Measurements from ENCODE around the gene RND3. TPM values are rescaled to one million over a fixed set of nuclear protein-coding genes. Genes with fewer than 3 reads are reported as not detected.

RND3 gene
- total and polyA plus RNA-seq, 2 donors (not counting 1 experiment from before 2014, with no cell fraction given) = not detected

DNA sequence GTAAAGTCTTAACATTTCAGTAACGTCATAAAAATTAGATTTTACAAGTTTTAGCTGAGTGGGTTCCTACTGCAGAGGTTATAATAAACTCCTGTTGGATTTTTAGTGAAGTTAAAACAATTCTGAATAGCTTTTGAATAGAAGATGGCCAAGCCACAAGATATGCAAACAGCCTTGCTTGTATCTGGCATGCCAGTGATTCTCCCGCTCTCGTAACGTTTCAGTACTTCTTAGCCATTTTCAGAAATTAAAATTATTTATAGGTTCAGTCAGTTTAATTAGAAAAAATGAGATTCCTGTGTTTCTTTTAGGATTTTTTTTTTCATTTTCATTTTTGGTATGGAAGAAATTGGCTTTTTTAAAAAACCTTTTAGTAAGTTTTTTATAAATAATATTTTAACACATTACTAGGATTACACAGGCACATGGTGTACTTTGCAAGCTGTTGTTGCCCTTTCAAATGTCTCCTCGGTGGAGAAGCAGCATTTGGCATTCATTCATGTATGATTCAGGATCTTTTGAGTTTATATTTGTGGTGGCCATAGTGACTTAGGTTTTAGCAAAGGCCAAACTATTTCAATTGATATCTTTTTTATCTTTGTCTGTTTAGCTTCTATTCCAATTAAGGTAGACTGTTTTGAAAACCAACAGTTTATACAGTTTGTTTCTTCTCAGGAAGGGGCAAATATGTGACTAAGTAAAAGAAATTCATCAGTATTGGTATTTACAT is 30.6 kb upstream of the RND3 start:
- POLR2A ChIA-PET = no interaction called here

GRCh38 chr2:150513647-150514046 is 26.2 kb upstream of the RND3 start:
- no peak for TF ChIP-seq EZH2 (IDR thresholded peaks at IDR 0.05; ENCODE audit: borderline replicate concordance, insufficient read depth, low read depth, low read length, poor library complexity, severe bottlenecking)
- TF ChIP-seq, protein P1, sequence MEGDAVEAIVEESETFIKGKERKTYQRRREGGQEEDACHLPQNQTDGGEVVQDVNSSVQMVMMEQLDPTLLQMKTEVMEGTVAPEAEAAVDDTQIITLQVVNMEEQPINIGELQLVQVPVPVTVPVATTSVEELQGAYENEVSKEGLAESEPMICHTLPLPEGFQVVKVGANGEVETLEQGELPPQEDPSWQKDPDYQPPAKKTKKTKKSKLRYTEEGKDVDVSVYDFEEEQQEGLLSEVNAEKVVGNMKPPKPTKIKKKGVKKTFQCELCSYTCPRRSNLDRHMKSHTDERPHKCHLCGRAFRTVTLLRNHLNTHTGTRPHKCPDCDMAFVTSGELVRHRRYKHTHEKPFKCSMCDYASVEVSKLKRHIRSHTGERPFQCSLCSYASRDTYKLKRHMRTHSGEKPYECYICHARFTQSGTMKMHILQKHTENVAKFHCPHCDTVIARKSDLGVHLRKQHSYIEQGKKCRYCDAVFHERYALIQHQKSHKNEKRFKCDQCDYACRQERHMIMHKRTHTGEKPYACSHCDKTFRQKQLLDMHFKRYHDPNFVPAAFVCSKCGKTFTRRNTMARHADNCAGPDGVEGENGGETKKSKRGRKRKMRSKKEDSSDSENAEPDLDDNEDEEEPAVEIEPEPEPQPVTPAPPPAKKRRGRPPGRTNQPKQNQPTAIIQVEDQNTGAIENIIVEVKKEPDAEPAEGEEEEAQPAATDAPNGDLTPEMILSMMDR (IDR thresholded peaks at IDR 0.05) = no peak
- H3K27me3 ChIP-seq (replicated peaks in 1 of 4; ENCODE audit: control extremely low read depth in 1 of 4, control insufficient read depth in 3 of 4, insufficient read depth in 4 of 4, low read length in 3 of 4) = no peaks in the 10 kb centered on the region
- H3K27ac ChIP-seq (ENCODE audit: low read length in 2 of 2) = no peak overlapping the region
- H2AFZ ChIP-seq (ENCODE audit: insufficient read depth, low read depth, low read length, poor library complexity, severe bottlenecking) = no peak overlapping the region
- H3K4me2 ChIP-seq (replicated peaks; ENCODE audit: low read depth, low read length, poor library complexity, severe bottlenecking) = no peak overlapping the region
- intact Hi-C loops (cut with micrococcal nuclease) = no loop called here
- H3K79me2 ChIP-seq (ENCODE audit: control insufficient read depth, insufficient read depth, low read length) = no peaks in the 10 kb centered on the region
- Mint-ChIP-seq H3K27me3 (no peaks in the 10 kb centered on the region), H3K4me3 (no peak overlapping the region), H3K4me1 (no peaks in the 10 kb centered on the region), H3K27ac (no peak overlapping the region), H3K9me3 (ENCODE audit: insufficient read depth) (no peaks in the 10 kb centered on the region)
- H3K36me3 ChIP-seq (replicated peaks in 1 of 2; ENCODE audit: control extremely low read depth in 1 of 2, control insufficient read depth in 1 of 2, extremely low read depth in 1 of 2, insufficient read depth in 2 of 2, low read length in 1 of 2) = no peaks in the 10 kb centered on the region
- ChIA-PET CTCF (no interaction called here), POLR2A (no interaction called here)
- H3K4me1 ChIP-seq (ENCODE audit: control insufficient read depth in 2 of 2, insufficient read depth in 2 of 2, low read length in 2 of 2) = no peaks in the 10 kb centered on the region
- DNase-seq (no peak), ATAC-seq (ENCODE audit: low read depth) (no peak)
- no peak overlapping the region for H3K4me3 ChIP-seq (ENCODE audit: control extremely low read depth in 1 of 5, extremely low read depth in 1 of 5, insufficient read depth in 1 of 5, low read depth in 2 of 5, low read length in 4 of 5)
- no peak overlapping the region for H3K9ac ChIP-seq (ENCODE audit: low read length)
- H4K20me1 ChIP-seq (ENCODE audit: control insufficient read depth, insufficient read depth, low read length, poor library complexity, severe bottlenecking) = no peaks in the 10 kb centered on the region
- H3K9me3 ChIP-seq (ENCODE audit: control extremely low read depth in 1 of 3, control insufficient read depth in 2 of 3, insufficient read depth in 1 of 3, low read length in 2 of 3) = no peaks in the 10 kb centered on the region

More for the DNA sequence above, 30.6 kb upstream of the RND3 start:
- Histone ChIP-seq H2AFZ (ENCODE audit: insufficient read depth, low read depth, low read length, poor library complexity, severe bottlenecking) (no peak overlapping the region), H3K27ac (ENCODE audit: low read length in 2 of 2) (no peak overlapping the region), H3K9ac (ENCODE audit: low read length) (no peak overlapping the region), H3K27me3 (replicated peaks in 1 of 4; ENCODE audit: control extremely low read depth in 1 of 4, control insufficient read depth in 3 of 4, insufficient read depth in 4 of 4, low read length in 3 of 4) (no peaks in the 10 kb centered on the region), H3K4me3 (ENCODE audit: control extremely low read depth in 1 of 5, extremely low read depth in 1 of 5, insufficient read depth in 1 of 5, low read depth in 2 of 5, low read length in 4 of 5) (no peak overlapping the region), H3K9me3 (ENCODE audit: control extremely low read depth in 1 of 3, control insufficient read depth in 2 of 3, insufficient read depth in 1 of 3, low read length in 2 of 3) (peaks cover 0 to 3% (median 0%) of the 10 kb centered on the region in 3 donors), H3K4me2 (replicated peaks; ENCODE audit: low read depth, low read length, poor library complexity, severe bottlenecking) (no peak overlapping the region), H3K79me2 (ENCODE audit: control insufficient read depth, insufficient read depth, low read length) (no peaks in the 10 kb centered on the region), H3K36me3 (replicated peaks in 1 of 2; ENCODE audit: control extremely low read depth in 1 of 2, control insufficient read depth in 1 of 2, extremely low read depth in 1 of 2, insufficient read depth in 2 of 2, low read length in 1 of 2) (no peaks in the 10 kb centered on the region), H4K20me1 (ENCODE audit: control insufficient read depth, insufficient read depth, low read length, poor library complexity, severe bottlenecking) (no peaks in the 10 kb centered on the region), H3K4me1 (ENCODE audit: control insufficient read depth in 2 of 2, insufficient read depth in 2 of 2, low read length in 2 of 2) (no peaks in the 10 kb centered on the region)
- TF ChIP-seq EZH2 (IDR thresholded peaks at IDR 0.05; ENCODE audit: borderline replicate concordance, insufficient read depth, low read depth, low read length, poor library complexity, severe bottlenecking) = no peak
- TF ChIP-seq, protein P1 (IDR thresholded peaks at IDR 0.05) = no peak
- no CpG with 5 or more reads among the region's 5 CpGs for WGBS (ENCODE audit: insufficient coverage)
- H3K27me3 Mint-ChIP-seq = no peaks in the 10 kb centered on the region
- no peaks in the 10 kb centered on the region for H3K4me1 Mint-ChIP-seq
- CTCF ChIA-PET = no interaction called here
- H3K27ac Mint-ChIP-seq = no peak overlapping the region
- peaks cover 7% of the 10 kb centered on the region for H3K9me3 Mint-ChIP-seq (ENCODE audit: insufficient read depth)
- no peak overlapping the region for H3K4me3 Mint-ChIP-seq
- intact Hi-C loops (cut with micrococcal nuclease) = no loop called here
- no peak for ATAC-seq (ENCODE audit: low read depth)
- DNase-seq = no peak
